K562 (cell line): ENCODE measurements around the gene RND1. TPM values are rescaled to one million over a fixed set of nuclear protein-coding genes. Genes with fewer than 3 reads are reported as not detected.

Experiments used
- ATAC-seq: fragments of 200-7000 bp; cut with Tn5 transposase; 3 replicates; pipeline ENCODE4 v1.9.1; 2020; ENCODE audit warnings: moderate library complexity
- BruUV-seq: library from RNA; stranded (reverse); fragments of 400-500 nt; replicated peaks from 2 replicates; lab custom pipeline; 2021; lab: Mats Ljungman, UMichigan
- CTCF ChIA-PET: fragments of 300-600 bp; formaldehyde crosslinking; extraction: SDS; loops from one replicate; lab custom pipeline; 2021; ENCODE audit warnings: low intra/inter-chr PET ratio; lab: Yijun Ruan, JAX
- POLR2A ChIA-PET: fragments of 300-600, 350-650 bp; sonication (Branson Sonifier 250); formaldehyde crosslinking; extraction: SDS; loops from one replicate; lab custom pipeline; 2021; ENCODE audit warnings: antibody characterized with exemption, inconsistent platforms; lab: Yijun Ruan, JAX
- DNase-seq, 4 experiments: peaks; one replicate each; pipeline versions ENCODE4 v3.0.0 to v3.0.0-alpha.2; 2011 to 2018; ENCODE audit warnings: low spot score in 3 of 4, mixed read lengths in 3 of 4; ENCODE audit errors: extremely low read depth in 1 of 4
- FAIRE-seq: peaks from 2 replicates; lab custom pipeline; 2011; peaks lifted over from hg19 to GRCh38; lab: Jason Lieb, UNC
- H2AFZ ChIP-seq: 2 replicates; pipeline ENCODE4 v1.6.0; 2011; ENCODE audit warnings: low read depth, low read length, control low read depth, inconsistent platforms
- H3K27ac ChIP-seq: fragments of 200-600 bp; 3 replicates; pipeline ENCODE4 v1.8.0; 2011; ENCODE audit warnings: low read depth, mild to moderate bottlenecking, control low read depth, inconsistent platforms, low read length, moderate library complexity, mixed read lengths; ENCODE audit errors: extremely low read depth
- H3K27me3 ChIP-seq, 2 experiments: fragments of 300-600 bp in 1 of 2; 2 replicates in 1 of 2; 3 replicates in 1 of 2; pipeline versions ENCODE4 v1.6.0 to v1.8.0; 2011; ENCODE audit warnings: inconsistent platforms in 2 of 2, low read length in 2 of 2, mild to moderate bottlenecking in 1 of 2, mixed read lengths in 1 of 2, moderate library complexity in 1 of 2; ENCODE audit not compliant: control insufficient read depth in 2 of 2, insufficient read depth in 2 of 2
- H3K36me3 ChIP-seq: fragments of 300-600 bp; 3 replicates; pipeline ENCODE4 v1.8.0; 2011; ENCODE audit warnings: mild to moderate bottlenecking, low read length, inconsistent platforms; ENCODE audit not compliant: control insufficient read depth, insufficient read depth
- H3K4me1 ChIP-seq, 2 experiments: fragments of 200-600 bp in 1 of 2; replicated peaks in 1 of 2; 2 replicates in 1 of 2; 3 replicates in 1 of 2; pipeline versions ENCODE4 v1.5.1 to v1.8.0; 2011; ENCODE audit warnings: inconsistent platforms in 2 of 2, low read length in 2 of 2, mild to moderate bottlenecking in 1 of 2, mixed read lengths in 1 of 2, moderate library complexity in 1 of 2; ENCODE audit not compliant: control insufficient read depth in 2 of 2, insufficient read depth in 2 of 2
- H3K4me2 ChIP-seq: 2 replicates; pipeline ENCODE4 v1.6.1; 2011; ENCODE audit warnings: low read length, control low read depth, inconsistent platforms, mixed read lengths; ENCODE audit not compliant: insufficient read depth
- H3K4me3 ChIP-seq: fragments of 200-600 bp; sonication (generic), shearing (Covaris generic); 2 replicates; pipeline ENCODE4 v1.5.1; 2016; ENCODE audit warnings: control low read depth, inconsistent platforms
- H3K79me2 ChIP-seq: fragments of 200-600 bp; 3 replicates; pipeline ENCODE4 v1.8.0; 2011; ENCODE audit warnings: low read length, inconsistent platforms; ENCODE audit not compliant: control insufficient read depth, insufficient read depth
- H3K9ac ChIP-seq, 2 experiments: 2 replicates each; pipeline versions ENCODE4 v1.6.0 to v1.6.1; 2011; ENCODE audit warnings: low read depth in 2 of 2, low read length in 2 of 2, control low read depth in 1 of 2, inconsistent platforms in 1 of 2, mild to moderate bottlenecking in 1 of 2, mixed read lengths in 1 of 2; ENCODE audit not compliant: insufficient read depth in 1 of 2
- H3K9me1 ChIP-seq: one replicate; pipeline ENCODE4 v1.6.0; 2011; ENCODE audit warnings: inconsistent platforms, mild to moderate bottlenecking, low read length, moderate library complexity; ENCODE audit not compliant: control insufficient read depth, insufficient read depth
- H3K9me3 ChIP-seq: replicated peaks from 2 replicates; pipeline ENCODE4 v1.5.1; 2011; ENCODE audit warnings: low read depth, low read length, inconsistent platforms; ENCODE audit not compliant: control insufficient read depth, insufficient read depth
- H4K20me1 ChIP-seq: replicated peaks from 2 replicates; pipeline ENCODE4 v1.6.1; 2011; ENCODE audit warnings: low read length, inconsistent platforms, mixed read lengths; ENCODE audit not compliant: control insufficient read depth, insufficient read depth
- CHAMP1 ChIP-seq: fragments of 450-650 bp; IDR thresholded peaks from 2 replicates; pipeline ENCODE4 v1.6.1; 2016; ENCODE audit warnings: mild to moderate bottlenecking
- MEIS2 ChIP-seq: fragments of 450-650 bp; IDR thresholded peaks from 2 replicates; pipeline ENCODE4 v1.6.1; 2014; ENCODE audit warnings: mild to moderate bottlenecking; ENCODE audit not compliant: partially characterized antibody
- NCOA2 ChIP-seq, 2 experiments: fragments of 450-650 bp; IDR thresholded peaks; 2 replicates each; pipeline ENCODE4 v1.6.1; 2018; ENCODE audit warnings: mild to moderate bottlenecking in 2 of 2, moderate library complexity in 1 of 2; ENCODE audit not compliant: partially characterized antibody in 2 of 2
- TBL1XR1 ChIP-seq, 2 experiments: IDR thresholded peaks; 2 replicates each; pipeline ENCODE4 v1.6.1; 2012; ENCODE audit warnings: improper control_type of control experiment in 2 of 2, low read length in 2 of 2, mild to moderate bottlenecking in 1 of 2
- THRAP3 ChIP-seq: fragments of 450-650 bp; IDR thresholded peaks from 2 replicates; pipeline ENCODE4 v1.6.1; 2016; ENCODE audit warnings: mild to moderate bottlenecking, inconsistent platforms, borderline replicate concordance
- ZBTB11 ChIP-seq, 3 experiments: fragments of 200-800 bp in 1 of 3; fragments of 250-450 bp in 1 of 3; fragments of 450-650 bp in 1 of 3; sonication (Bioruptor Pico) in 1 of 3; sonication (Bioruptor generic) in 1 of 3; formaldehyde crosslinking in 1 of 3; IDR thresholded peaks; 2 replicates each; pipeline versions ENCODE4 v1.6.1 to v1.8.0; 2016 to 2022; ENCODE audit warnings: mild to moderate bottlenecking in 2 of 3, missing genetic modification characterization in 2 of 3, missing compliant biosample characterization in 1 of 3, moderate library complexity in 1 of 3
- ZFP1 ChIP-seq: fragments of 450-650 bp; formaldehyde crosslinking; IDR thresholded peaks from 2 replicates; pipeline ENCODE4 v1.4.0; 2020; ENCODE audit warnings: mild to moderate bottlenecking, mixed read lengths
- ZNF324 ChIP-seq: fragments of 250-450 bp; sonication (Bioruptor Pico); IDR thresholded peaks from 2 replicates; pipeline ENCODE4 v1.4.0; 2020; ENCODE audit warnings: mild to moderate bottlenecking
- ZNF41 ChIP-seq: fragments of 250-450 bp; sonication (Bioruptor Pico); conservative IDR thresholded peaks from 2 replicates; pipeline ENCODE4 v1.4.0; 2020; ENCODE audit warnings: mild to moderate bottlenecking
- ZNF77 ChIP-seq: fragments of 250-450 bp; sonication (Bioruptor Pico); IDR thresholded peaks from 2 replicates; pipeline ENCODE4 v1.5.0; 2020
- WGBS: fragments of 100-300 bp; shearing (Covaris generic); methylation state at CpG from one replicate; pipeline ENCODE4 v1.1.6; 2016; ENCODE audit warnings: low coverage, mixed read lengths; ENCODE audit not compliant: insufficient coverage; ENCODE audit errors: missing lambda C conversion rate; 5-methylcytosine and 5-hydroxymethylcytosine counted together
- in situ Hi-C: fragments of 300-500 bp; cut with MboI; formaldehyde crosslinking; loops from 4 replicates; pipeline ENCODE4 v1.15.0; 2018; ENCODE audit warnings: inconsistent platforms, mixed read lengths
- intact Hi-C: fragments of 100-400 bp; cut with micrococcal nuclease; formaldehyde crosslinking; loops from 2 replicates; pipeline ENCODE4 v1.14.2; 2022
- polyA plus RNA-seq, 8 experiments: library from polyadenylated mRNA; depleted of rRNA in 4 of 8; stranded (reverse) in 5 of 8; unstranded in 3 of 8; fragments of >200 nt; fragmentation: Nextera tagmentation in 2 of 8; fragmentation: Illumina TruSeq in 1 of 8; extraction: Ambion mirVana in 2 of 8; extraction: Trizol in 1 of 8; gene quantifications; 2 replicates each; pipeline versions ENCODE4 v1.2.1 to v1.2.3, GENCODE V29; 2011 to 2014; ENCODE audit warnings: inconsistent platforms in 1 of 8, missing spikeins in 1 of 8
- total RNA-seq, 7 experiments: library from RNA; depleted of rRNA in 6 of 7; stranded (reverse); fragments of >200 nt in 6 of 7; fragmentation: Illumina TruSeq in 2 of 7; extraction: Trizol in 2 of 7; gene quantifications; 2 replicates each; pipeline versions ENCODE4 v1.2.1 to v1.2.3, GENCODE V29; 2011 to 2021; ENCODE audit warnings: low replicate concordance in 1 of 7

Gene RND1
- total and polyA plus RNA-seq, 9 of the 15 experiments (the other 6 are each of a cell fraction or from before 2014, with no cell fraction given) = 0.18 to 0.78 (median 0.58) TPM; not detected in 2

GRCh38 chr12:48807981-48808380, 57.7 kb downstream of the RND1 start:
- in situ Hi-C loops (no loop called here), intact Hi-C loops (no loop called here)
- Histone ChIP-seq H3K4me1 (no peaks in the 10 kb centered on the region), H3K4me3 (no peak overlapping the region), H4K20me1 (no peaks in the 10 kb centered on the region), H3K4me2 (no peak overlapping the region), H3K27ac (no peak overlapping the region), H3K9me3 (no peaks in the 10 kb centered on the region), H3K36me3 (no peaks in the 10 kb centered on the region), H3K9ac (no peak overlapping the region), H2AFZ (no peak overlapping the region), H3K9me1 (no peaks in the 10 kb centered on the region), H3K27me3 (no peaks in the 10 kb centered on the region; a peak in 1 of 5 replicates), H3K79me2 (no peaks in the 10 kb centered on the region)
- 48% methylated on average over 3 of the region's 3 CpGs for WGBS
- CTCF ChIA-PET = no interaction called here
- BruUV-seq = no TSS peak
- ATAC-seq (no peak), DNase-seq (no peak), FAIRE-seq (no peak)
- no peak for TF ChIP-seq TBL1XR1 (IDR thresholded peaks at IDR 0.05; ENCODE audit: low read length in 2 of 2)
- TF ChIP-seq MEIS2 = no peak
- TF ChIP-seq ZNF324 (CRISPR knock-in tag) = no peak
- no peak for TF ChIP-seq ZNF41
- TF ChIP-seq THRAP3 = no peak
- TF ChIP-seq ZBTB11 (CRISPR knock-in tag; IDR thresholded peaks at IDR 0.05) = no peak
- no peak for TF ChIP-seq CHAMP1
- no peak for TF ChIP-seq ZFP1 (CRISPR knock-in tag)
- no peak for TF ChIP-seq NCOA2 (IDR thresholded peaks at IDR 0.05; ENCODE audit: partially characterized antibody in 2 of 2)
- no peak for TF ChIP-seq ZNF77 (CRISPR knock-in tag)
- POLR2A ChIA-PET = no interaction called here
